GM23248 (cell line): ENCODE data around the gene NR2F6.

Source experiments
- EZH2 ChIP-seq: fragments of 200-600 bp; sonication (generic); IDR thresholded peaks from 2 replicates; pipeline ENCODE4 v1.6.1; 2018; ENCODE audit warnings: antibody characterized with exemption, mild to moderate bottlenecking; ENCODE audit not compliant: insufficient read depth, poor library complexity, severe bottlenecking
- EZH2phosphoT487 ChIP-seq: fragments of 200-600 bp; sonication (generic); IDR thresholded peaks from 2 replicates; pipeline ENCODE4 v1.6.1; 2018; ENCODE audit warnings: antibody characterized with exemption, moderate library complexity, mild to moderate bottlenecking, low read depth; ENCODE audit not compliant: insufficient read depth

GRCh38 chr19:17246681-17247425 lies 1.1 kb upstream of the NR2F6 start:
- TF ChIP-seq EZH2phosphoT487 (no peak), EZH2 (no peak)
